Measurements from ENCODE around the gene HMGN4.

DNA sequence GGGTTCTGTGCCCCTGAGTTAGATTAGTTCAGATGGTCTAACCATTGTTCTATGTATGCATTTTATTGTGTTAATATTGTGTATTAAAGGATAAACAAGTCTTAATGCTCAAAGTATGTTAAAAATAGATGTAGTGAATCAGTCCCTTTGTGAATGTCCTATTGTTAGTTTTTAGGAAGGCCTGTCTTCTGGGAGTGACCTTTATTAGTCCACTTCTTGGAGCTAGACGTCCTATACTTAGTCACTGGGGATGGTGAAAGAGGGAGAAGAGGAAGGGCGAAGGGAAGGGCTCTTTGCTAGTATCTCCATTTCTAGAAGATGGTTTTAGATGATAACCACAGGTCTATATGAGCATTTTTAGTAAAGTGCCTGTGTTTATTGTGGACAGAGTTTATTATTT, 12.3 kb upstream of the HMGN4 start:
- TF ChIP-seq, protein P1, sequence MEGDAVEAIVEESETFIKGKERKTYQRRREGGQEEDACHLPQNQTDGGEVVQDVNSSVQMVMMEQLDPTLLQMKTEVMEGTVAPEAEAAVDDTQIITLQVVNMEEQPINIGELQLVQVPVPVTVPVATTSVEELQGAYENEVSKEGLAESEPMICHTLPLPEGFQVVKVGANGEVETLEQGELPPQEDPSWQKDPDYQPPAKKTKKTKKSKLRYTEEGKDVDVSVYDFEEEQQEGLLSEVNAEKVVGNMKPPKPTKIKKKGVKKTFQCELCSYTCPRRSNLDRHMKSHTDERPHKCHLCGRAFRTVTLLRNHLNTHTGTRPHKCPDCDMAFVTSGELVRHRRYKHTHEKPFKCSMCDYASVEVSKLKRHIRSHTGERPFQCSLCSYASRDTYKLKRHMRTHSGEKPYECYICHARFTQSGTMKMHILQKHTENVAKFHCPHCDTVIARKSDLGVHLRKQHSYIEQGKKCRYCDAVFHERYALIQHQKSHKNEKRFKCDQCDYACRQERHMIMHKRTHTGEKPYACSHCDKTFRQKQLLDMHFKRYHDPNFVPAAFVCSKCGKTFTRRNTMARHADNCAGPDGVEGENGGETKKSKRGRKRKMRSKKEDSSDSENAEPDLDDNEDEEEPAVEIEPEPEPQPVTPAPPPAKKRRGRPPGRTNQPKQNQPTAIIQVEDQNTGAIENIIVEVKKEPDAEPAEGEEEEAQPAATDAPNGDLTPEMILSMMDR (IDR thresholded peaks at IDR 0.05): no peak
- no peak for TF ChIP-seq POLR2A (IDR thresholded peaks at IDR 0.05)
